Fibroblast of the aortic adventitia (primary cell): ENCODE measurements around the gene CYSTM1. TPM values are rescaled to one million over a fixed set of nuclear protein-coding genes. Genes with fewer than 3 reads are reported as not detected.
"Not testable (repeated sequence)": the region's sequence is repeated elsewhere in the genome, so short reads cannot be mapped to it uniquely, and the experiment has no call there.

Source experiments
- DNase-seq: peaks from one replicate; pipeline ENCODE4 v3.0.0-alpha.2; 2010; ENCODE audit warnings: low read depth
- H3K4me3 ChIP-seq: 2 replicates; pipeline ENCODE4 v1.5.1; 2011; ENCODE audit warnings: low read depth, mild to moderate bottlenecking, control low read depth, low read length, moderate library complexity
- total RNA-seq: library from RNA; depleted of rRNA; stranded (reverse); fragments of >200 nt; gene quantifications from 2 replicates; pipeline ENCODE4 v1.2.3, GENCODE V29; 2012; ENCODE audit warnings: low replicate concordance
- TF ChIP-seq, protein P1 (sequence below): IDR thresholded peaks from 2 replicates; pipeline ENCODE4 v1.5.1; 2011; ENCODE audit warnings: mild to moderate bottlenecking, low read length, control low read depth, inconsistent platforms; ENCODE audit not compliant: insufficient read depth

The CYSTM1 gene
- total RNA-seq, 1 donor, result 43.4 TPM

DNA sequence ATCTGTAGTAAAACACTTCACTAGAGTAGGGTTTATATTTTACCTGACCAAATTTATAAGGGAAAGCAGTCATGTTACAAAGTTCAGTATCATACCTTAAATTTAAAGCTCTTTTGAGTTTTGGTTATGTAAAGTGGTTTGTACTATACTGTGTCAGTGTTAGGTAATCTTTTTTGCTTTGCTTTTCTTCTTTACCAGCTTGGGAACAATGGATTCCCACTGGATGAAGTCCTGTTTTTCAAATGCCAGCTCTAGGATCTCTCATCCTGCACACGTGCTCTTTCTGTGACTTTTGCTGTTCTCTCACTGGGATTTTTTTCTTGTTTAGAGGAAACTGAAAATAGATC lies 15.9 kb downstream of the CYSTM1 start:
- TF ChIP-seq, protein P1, sequence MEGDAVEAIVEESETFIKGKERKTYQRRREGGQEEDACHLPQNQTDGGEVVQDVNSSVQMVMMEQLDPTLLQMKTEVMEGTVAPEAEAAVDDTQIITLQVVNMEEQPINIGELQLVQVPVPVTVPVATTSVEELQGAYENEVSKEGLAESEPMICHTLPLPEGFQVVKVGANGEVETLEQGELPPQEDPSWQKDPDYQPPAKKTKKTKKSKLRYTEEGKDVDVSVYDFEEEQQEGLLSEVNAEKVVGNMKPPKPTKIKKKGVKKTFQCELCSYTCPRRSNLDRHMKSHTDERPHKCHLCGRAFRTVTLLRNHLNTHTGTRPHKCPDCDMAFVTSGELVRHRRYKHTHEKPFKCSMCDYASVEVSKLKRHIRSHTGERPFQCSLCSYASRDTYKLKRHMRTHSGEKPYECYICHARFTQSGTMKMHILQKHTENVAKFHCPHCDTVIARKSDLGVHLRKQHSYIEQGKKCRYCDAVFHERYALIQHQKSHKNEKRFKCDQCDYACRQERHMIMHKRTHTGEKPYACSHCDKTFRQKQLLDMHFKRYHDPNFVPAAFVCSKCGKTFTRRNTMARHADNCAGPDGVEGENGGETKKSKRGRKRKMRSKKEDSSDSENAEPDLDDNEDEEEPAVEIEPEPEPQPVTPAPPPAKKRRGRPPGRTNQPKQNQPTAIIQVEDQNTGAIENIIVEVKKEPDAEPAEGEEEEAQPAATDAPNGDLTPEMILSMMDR, result no peak
- peak; percentile 31 for DNase-seq
- no peak overlapping the region for H3K4me3 ChIP-seq

DNA sequence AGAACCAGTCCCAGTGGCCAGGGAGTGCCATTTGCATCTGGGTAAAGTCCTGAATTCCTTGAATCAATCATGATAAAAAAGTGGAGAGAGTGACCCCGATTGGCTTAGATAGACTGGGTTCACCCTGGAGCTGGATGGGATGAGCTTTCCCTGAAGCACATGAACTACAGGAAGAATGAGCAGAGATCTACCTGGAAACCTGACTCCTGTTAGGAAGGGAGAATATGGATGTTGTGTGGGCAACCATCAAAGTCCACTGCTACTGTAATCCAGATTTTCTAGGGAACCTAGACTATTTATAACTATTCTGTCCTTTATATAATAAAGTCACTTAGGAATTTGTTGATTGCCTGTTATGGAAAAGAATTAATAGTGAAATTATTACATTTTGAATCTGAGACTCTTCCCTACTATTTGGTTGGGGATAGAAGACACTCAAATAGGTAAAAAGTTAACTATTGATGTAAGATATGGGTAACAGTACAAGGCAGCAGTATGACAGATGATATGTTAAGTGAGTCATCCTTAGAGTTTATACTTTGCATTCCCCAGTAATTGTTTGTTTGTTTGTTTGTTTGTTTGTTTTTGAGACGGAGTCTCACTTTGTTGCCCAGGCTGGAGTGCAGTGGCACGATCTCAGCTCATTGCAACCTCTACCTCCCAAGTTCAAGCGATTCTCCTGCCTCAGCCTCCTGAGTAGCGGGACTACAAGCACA lies 17.9 kb downstream of the CYSTM1 start:
- no peak overlapping the region for H3K4me3 ChIP-seq
- no peak for DNase-seq
- TF ChIP-seq, protein P1, result no peak

DNA sequence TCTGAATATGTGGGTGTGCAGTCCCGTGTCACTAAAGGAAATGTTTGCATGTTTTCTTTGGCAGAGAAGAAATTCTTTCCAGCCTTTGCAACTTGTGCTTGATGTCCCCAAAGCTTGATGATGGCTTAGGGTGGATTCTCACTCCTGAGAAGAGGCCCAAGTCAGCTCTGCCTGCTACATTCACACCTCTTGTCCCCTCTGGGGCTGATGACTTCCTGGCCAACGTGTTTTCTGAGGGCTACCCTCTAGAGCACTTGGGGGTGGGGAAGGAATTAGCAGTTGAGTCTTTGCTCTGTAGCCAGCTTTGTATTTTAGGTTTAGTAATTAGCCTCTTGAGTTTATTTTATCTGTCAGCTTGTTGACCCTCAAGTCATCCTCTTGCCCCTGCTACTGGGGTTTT lies 19.7 kb downstream of the CYSTM1 start:
- no peak overlapping the region for H3K4me3 ChIP-seq
- TF ChIP-seq, protein P1, result no peak
- no peak for DNase-seq

DNA sequence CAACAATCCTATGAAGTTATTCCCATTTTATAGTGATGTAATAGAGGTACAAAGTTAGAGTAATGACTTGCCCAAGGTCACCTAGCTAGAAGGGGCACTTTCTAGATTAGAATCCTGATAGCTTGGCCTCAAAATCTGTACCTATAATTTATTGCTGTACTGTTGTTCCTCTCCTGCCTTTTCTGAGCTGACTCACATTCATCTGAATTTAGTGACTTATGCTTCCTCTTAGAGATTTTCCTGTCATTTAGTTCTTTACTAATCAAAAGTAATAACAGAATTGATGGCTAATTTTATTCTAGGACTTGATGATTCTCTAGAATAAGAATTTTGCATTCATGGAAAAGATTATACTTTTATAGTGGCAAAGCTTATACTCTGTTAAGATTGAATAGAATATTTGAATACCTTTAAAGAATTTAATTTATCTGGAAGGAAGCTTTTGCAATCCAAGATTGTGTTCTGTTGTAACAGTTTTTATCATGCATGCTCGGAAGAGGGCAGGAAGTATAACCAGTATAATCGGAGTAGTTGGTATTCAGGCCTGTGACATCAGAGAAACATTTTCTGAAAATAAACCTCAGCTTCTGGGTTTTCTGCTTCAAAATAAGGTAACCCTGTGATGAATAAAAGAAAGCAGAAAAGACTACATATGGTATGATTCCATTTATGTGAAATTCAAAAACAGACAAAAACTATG lies 21.3 kb downstream of the CYSTM1 start:
- TF ChIP-seq, protein P1, result no peak
- H3K4me3 ChIP-seq, result no peak overlapping the region
- DNase-seq, result peak; percentile 38

DNA sequence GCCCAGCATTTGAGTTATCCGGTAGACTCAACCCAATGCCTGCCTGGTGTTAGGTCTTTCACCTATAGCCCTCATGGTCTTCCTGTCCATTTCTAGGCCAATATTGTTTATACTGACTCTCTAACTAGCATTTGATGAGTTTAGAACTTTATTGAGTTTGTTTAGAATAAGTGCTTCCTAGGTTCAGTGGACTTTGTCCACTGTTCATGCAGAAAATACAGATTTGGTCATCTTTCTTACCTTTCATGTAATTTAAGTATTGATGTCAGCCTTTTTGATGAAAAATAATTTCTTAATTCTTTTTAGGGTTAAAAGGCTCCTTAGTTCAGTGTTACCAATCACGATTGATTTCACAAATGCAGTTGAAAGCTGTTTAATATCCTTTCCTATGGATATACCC lies 22.0 kb downstream of the CYSTM1 start:
- DNase-seq, result no peak
- H3K4me3 ChIP-seq, result no peak overlapping the region
- TF ChIP-seq, protein P1, result no peak

DNA sequence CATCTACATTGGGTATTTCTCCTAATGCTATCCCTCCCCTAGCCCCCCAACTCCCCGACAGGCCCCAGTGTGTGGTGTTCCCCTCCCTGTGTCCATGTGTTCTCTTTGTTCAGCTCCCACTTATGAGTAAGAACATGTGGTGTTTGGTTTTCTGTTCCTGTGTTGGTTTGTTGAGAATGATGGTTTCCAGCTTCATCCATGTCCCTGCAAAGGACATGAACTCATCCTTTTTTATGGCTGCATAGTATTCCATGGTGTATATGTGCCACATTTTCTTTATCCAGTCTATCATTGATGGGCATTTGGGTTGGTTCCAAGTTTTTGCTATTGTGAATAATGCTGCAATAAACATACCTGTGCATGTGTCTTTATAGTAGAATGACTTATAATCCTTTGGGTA lies 23.9 kb downstream of the CYSTM1 start:
- DNase-seq, H3K4me3 ChIP-seq: not testable (repeated sequence)

DNA sequence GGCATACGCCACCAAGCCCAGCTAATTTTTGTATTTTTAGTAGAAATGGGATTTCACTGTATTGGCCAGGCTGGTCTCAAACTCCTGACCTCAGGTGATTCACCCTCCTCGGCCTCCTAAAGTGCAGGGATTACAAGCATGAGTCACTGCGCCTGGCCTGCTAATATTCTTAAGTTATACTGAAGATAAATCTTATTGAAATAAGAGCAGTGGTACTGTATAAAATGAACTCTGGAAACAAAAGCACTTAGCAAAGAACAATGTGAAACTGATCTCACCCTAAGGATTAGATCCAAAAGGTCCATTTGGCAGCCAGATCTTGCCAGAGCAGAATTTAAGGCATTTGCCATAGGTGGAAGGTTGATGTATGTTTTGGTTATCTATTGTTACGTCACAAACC lies 27.1 kb downstream of the CYSTM1 start:
- no peak overlapping the region for H3K4me3 ChIP-seq
- TF ChIP-seq, protein P1, result no peak
- peak; percentile 83 for DNase-seq
